ENCODE measurements around the gene CCDC3.

Gene CCDC3

GRCh38 chr10:12922117-12922900 lies 79.2 kb downstream of the CCDC3 start:
- no peak for DNase-seq (ENCODE audit: low spot score)

GRCh38 chr10:12921163-12921562 lies 80.3 kb downstream of the CCDC3 start:
- DNase-seq (ENCODE audit: low spot score) = no peak

- DNase-seq (ENCODE audit: low spot score) = no peak
These were observed 81.9 kb downstream of the CCDC3 start for GRCh38 chr10:12919574-12919973.

GRCh38 chr10:12916587-12916986 lies 84.9 kb downstream of the CCDC3 start:
- DNase-seq (ENCODE audit: low spot score) = no peak

DNA sequence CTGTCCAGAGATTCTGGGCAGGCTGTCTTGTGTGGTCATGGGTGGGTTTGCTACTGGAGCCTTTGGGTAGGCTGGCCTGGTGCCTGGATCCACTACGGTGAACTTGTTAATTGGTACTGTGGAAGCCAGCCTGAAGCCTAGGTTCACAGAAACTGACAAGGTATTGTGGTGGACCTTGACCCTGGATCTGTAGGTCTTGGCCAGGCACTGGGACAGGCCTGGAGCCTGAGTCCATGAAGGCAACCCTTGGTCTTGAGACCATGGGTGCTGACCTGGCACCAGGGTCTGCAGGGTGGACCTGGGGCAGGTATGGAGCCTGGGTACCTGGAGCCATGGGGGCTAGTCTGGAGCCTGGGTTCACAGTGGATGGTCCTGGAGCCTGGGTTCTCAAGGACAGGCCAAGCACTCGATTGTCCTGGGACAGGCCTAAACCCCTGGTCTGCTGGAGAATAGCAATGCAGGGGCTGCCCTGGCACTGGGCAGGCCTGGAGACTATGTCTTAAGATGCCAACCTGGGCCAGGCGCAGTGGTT lies 85.8 kb downstream of the CCDC3 start:
- no peak for DNase-seq (ENCODE audit: low spot score)

- no peak for DNase-seq (ENCODE audit: low spot score)
These were observed 87.4 kb downstream of the CCDC3 start for GRCh38 chr10:12914111-12914510.

- DNase-seq (ENCODE audit: low spot score) = no peak
These were observed 89.7 kb downstream of the CCDC3 start for GRCh38 chr10:12911795-12912194.

DNA sequence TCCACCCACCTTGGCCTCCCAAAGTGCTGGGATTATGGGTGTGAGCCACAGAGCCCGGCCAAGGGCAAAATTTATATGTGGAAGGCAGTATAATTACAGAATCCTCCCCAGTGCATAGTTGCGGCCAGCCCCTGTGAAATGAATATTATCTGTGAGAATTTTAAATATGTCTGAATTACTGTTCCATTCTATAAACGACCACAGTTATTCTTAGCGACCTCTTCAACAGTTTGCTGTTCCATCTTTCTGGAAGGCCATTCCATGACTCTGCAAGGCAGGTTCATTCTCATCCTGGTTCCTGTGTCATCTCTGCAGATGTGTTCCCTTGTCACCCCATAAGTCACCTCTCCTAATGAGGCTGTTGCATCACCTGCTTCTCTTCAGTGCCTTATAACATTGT lies 90.7 kb downstream of the CCDC3 start:
- DNase-seq (ENCODE audit: low spot score) = no peak

DNA sequence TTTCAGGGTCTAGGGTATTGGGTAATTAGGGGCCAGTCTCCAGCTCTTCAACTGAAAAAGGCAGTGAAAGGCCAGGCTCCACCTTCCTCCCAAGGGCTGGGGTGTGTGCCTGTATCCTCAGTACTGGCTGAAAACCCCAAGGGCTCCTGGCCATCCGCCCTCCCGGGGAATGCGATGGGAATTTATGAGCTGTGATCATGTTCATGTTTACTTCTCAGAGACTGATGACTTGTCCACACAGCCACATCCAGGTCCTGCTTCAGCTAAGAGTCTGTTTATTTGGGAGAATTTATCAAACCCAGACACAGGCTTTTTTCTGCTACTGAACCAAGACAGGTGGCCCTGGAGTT lies 91.7 kb downstream of the CCDC3 start:
- DNase-seq (ENCODE audit: low spot score) = no peak

- no peak for DNase-seq (ENCODE audit: low spot score)
These were observed 92.2 kb downstream of the CCDC3 start for GRCh38 chr10:12909182-12909835.

DNA sequence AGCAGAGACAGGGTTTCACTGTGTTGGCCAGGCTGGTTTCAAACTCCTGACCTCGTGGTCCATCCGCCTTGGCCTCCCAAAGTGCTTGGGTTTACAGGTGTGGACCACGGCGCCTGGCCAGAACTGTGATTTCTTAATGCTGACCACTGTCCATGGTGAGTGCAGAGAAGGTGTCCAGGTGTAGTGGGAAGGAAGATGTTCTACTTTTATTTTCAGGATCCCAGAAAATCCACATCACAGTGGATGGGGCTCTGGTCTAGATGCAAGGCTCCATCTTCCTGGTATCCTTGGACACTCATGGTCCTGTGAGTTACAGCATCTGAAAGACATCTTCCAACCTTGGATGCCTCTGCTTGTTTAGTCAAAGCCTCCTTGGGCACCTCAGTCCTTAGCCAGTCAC lies 92.7 kb downstream of the CCDC3 start:
- no peak for DNase-seq (ENCODE audit: low spot score)

DNA sequence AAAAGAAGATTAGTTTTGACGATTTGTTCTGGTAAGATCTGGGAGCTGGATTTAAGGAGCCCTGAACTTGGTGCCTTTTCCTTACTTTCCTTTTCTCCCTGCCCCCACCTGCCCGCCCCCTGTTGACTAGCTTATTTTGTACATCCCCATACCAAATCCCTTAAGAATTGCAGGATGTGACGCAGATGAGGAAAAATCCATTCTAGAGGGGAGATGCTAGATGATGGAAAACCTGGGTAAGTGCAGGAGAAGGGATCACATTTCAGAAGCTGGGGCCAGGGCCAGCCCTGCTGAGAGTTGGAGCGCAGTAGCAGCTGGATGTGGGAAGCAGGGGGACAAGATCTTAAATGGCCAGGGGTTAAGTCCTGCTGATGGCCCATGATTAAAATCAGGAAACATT lies 93.9 kb downstream of the CCDC3 start:
- DNase-seq (ENCODE audit: low spot score) = no peak

DNA sequence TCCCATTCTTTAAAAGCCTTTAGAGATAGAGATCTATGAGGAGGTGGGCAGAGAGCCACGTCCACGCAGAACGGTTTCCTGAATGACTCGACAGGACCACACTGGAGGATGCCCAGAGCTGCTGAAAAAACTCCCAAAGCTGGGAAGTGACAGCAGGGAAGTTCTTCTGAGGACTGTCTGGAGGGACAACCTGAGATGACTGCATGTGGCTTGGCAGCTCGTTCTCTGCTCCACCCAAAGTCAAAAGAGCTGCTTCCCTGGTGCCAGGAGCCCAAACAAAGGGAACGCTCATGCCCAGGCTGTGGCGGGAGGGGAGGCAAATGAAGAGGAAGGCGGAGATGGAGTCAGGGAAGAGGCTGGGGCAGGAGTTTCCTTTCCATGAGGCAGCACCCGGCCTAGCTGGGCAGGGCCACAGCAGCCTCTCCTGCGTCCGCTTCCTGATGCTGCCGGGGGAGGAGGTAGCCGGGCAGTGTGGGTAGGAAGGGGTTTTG lies 95.4 kb downstream of the CCDC3 start:
- no peak for DNase-seq (ENCODE audit: low spot score)

GRCh38 chr10:12905067-12905466 lies 96.4 kb downstream of the CCDC3 start:
- no peak for DNase-seq (ENCODE audit: low spot score)

- no peak for DNase-seq (ENCODE audit: low spot score)
These were observed 98.6 kb downstream of the CCDC3 start for GRCh38 chr10:12902851-12903358.

DNA sequence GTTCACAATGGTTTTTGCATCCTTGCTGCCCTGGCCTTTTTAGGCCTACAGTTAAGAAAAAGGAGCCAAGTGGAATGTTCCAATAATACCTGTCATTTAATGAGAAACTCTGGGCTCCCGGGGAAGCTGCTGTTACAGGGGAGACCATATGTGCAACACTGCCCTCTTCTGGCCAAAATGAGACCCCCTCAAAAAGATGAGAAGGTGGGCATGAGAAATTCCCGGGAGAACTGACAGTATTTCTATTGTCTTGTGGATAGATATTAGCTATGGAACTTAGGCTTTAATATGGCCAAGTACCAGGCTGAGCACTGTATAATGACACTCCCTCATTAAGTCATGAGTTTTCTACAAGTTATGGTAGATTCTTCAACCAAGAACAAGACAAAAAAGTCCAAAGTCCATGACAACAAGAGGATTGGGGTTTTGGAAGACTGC lies 99.4 kb downstream of the CCDC3 start:
- peak; percentile 69 for DNase-seq (ENCODE audit: low spot score)

- DNase-seq (ENCODE audit: low spot score) = no peak
These were observed 102.0 kb downstream of the CCDC3 start for GRCh38 chr10:12899546-12899945.

GRCh38 chr10:12898271-12898670 lies 103.2 kb downstream of the CCDC3 start:
- no peak for DNase-seq (ENCODE audit: low spot score)

DNA sequence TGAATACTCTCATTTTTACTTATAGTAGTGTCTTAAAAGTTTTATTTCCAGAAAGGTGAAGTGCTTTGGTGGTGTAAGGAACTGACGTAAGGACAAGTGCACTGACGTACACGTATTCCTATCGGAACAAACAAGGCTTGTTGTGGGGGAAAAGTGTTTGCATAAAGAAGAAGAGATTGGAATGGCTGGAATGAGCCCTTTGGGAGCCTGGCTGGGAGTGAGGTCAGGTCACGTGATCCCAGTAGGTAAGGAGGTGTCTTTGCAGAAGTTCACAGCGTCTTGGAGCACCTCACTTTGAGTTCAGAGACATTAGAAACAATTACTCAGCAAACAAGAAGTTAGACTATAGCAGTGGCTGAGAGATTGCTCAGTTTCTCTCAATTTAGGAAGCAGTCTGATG lies 104.2 kb downstream of the CCDC3 start:
- DNase-seq (ENCODE audit: low spot score) = no peak

DNA sequence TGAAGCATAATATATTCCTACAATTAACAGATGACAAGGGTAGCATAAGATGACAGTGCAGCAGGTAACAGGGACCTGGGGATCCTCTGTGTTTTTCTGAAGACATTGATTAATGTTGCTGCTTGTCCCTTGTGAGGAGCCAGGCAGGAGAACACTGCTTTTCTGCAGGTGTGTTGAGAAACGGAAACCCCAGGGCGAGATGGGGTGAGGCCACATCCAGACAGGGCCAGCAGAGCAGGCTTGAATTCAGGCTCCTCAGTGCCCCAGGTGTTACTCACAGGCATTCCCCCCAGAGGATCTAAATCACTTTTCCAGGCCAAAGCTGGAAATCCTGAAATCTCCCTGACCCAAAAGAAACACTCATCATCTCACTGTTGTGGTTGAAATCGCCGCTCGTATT lies 105.3 kb downstream of the CCDC3 start:
- no peak for DNase-seq (ENCODE audit: low spot score)

DNA sequence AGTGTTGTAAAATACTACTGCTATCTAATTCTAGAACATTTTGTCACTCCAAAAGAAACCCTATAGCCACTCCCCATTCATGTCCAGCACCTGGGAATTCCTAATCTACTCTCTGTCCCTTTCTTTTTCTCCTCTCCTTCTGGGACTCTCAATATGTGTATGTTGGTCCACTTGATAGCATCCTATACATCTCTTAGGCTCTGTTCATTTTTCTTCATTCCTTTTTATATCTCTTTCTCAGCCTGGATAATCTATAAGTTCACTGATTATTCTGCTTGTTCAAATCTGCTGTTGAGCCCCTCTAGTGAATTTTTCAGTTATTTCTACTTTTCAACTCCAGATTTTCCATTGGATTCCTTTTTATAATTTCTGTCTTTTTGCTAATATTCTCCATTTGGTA lies 108.6 kb downstream of the CCDC3 start:
- DNase-seq (ENCODE audit: low spot score) = no peak

- no peak for DNase-seq (ENCODE audit: low spot score)
These were observed 110.6 kb downstream of the CCDC3 start for GRCh38 chr10:12890958-12891357.

DNA sequence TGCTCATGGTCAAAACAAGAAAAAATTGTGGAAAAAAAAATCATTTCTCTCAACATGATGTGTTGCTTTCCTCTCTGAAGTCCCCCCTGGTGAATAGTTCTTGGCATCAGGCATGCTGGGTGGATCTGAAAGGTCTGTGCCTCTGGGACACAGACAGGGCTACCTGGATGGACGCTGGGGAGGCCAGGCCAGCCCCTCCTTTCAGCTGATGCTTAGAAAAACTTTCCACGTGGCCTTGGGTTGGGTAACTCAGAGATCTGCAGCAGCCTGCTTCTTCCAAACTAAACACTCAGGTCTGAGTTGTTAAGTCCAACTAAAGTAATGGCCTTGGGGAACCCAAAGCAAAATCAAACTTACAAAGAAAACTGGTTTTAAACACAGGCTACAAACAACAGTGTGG lies 113.0 kb downstream of the CCDC3 start:
- DNase-seq (ENCODE audit: low spot score) = no peak

Measured in Ammon's horn (tissue), 1 donor.